MV-4-11 (cell line): ENCODE results near the gene RAB1A.
"Not testable (repeated sequence)": the region's sequence is repeated elsewhere in the genome, so short reads cannot be mapped to it uniquely, and the experiment has no call there.

Experiments
- DNase-seq: peaks from one replicate; lab custom pipeline; 2025; lab: John Stamatoyannopoulos, UW

Gene RAB1A

DNA sequence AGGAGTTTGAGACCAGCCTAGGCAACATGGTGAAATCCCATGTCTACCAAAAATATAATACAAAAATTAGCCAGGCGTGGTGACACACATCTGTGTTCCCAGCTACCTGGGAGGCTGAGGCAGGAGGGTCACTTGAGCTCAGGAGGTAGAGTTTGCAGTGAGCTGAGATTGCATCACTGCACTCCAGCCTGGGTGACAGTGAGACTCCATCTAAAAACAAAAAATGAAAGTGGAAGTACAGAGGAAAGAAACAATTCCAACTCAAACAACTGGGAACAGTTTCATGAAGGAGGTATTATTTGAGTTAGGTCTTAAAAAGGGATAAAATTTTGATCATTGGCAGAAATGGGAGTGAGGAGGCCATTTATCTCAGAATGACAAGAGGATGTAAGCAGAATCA lies 6.3 kb upstream of the RAB1A start:
- no peak for DNase-seq

DNA sequence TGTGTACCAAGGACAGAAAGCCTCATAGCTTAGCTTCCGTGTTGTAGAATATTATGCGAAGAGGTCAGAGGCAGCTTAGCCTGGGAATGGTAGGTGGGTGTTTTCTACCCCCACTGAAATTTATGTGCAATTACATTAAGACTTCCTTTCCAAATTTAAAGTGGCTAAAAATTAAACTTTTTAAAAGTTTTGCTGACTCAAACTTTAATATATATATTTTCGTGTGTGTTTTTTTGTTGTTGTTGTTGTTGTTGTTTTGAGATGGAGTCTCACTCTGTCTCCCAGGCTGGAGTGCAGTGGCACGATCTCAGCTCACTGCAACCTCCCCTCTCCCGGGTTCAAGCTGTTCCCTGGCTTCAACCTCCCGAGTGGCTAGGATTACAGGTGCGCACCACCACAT lies 4.3 kb upstream of the RAB1A start:
- no peak for DNase-seq

- DNase-seq: no peak
Observed at GRCh38 chr2:65133626-65134025, 3.7 kb upstream of the RAB1A start.

DNA sequence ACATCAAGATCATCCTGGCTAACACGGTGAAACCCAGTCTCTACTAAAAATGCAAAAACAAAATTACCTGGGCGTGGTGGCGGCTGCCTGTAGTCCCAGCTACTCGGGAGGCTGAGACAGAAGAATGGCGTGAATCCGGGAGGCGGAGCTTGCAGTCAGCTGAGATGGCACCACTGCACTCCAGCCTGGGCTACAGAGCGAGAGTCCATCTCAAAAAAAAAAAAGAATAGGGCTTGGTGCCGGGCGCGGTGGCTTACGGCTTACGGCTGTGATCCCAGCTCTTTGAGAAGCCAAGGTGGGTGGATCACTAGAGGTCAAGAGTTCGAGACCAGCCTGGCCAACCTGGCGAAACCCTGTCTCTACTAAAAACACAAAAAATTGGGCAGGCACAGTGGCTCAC lies 3.0 kb upstream of the RAB1A start:
- DNase-seq: not testable (repeated sequence)

DNA sequence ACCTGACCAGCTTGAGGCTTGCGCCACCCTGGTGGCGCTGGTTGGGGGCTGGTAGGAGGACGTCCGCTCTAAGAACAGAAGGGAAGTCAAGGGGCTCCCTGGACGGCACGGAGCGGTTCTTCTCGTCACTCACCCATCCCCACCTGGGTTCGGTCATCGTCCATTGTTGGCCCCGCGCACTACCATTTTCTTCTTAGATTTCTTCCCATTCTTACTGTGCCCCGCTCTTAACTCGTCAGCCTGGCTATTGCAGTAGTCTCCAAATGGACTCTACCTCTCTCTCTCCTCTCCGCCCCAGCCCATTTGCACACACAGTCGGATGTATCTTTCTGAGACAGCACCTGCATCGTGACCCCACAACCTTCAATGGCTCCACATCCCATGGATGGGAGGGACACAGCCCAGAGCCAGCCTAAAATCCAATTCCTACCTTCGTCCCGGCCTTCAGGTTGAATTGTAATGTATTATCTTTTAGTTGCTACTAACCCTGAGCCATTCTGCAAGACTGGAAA lies 814 bp upstream of the RAB1A start:
- DNase-seq: peak; percentile 70

DNA sequence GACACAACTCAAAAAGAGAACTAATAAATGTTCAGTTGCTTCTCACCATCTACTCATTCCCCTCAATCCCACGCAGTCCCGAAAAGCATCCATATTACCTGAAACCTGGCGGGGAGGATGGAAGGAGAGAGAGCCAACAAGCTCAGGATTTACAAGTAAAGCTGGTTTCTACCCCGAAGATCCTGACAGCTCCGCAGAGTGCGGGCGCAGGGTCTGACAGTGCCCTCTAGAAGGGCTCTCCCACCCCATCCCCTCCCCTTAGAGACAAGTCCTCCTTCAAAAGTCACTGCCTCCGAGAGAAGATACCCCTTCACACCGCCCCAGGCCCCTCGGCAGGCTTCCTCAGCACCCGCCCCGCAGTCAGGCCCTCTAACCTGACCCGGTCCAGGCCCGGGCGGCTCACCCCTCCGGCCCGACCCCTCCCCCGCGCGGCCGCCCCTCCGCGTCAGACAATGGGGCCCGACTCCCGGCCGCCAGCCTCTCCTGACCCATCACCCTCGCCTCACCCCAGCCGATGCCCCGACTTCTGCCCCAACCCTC lies 550 bp downstream of the RAB1A start:
- DNase-seq: no peak

DNA sequence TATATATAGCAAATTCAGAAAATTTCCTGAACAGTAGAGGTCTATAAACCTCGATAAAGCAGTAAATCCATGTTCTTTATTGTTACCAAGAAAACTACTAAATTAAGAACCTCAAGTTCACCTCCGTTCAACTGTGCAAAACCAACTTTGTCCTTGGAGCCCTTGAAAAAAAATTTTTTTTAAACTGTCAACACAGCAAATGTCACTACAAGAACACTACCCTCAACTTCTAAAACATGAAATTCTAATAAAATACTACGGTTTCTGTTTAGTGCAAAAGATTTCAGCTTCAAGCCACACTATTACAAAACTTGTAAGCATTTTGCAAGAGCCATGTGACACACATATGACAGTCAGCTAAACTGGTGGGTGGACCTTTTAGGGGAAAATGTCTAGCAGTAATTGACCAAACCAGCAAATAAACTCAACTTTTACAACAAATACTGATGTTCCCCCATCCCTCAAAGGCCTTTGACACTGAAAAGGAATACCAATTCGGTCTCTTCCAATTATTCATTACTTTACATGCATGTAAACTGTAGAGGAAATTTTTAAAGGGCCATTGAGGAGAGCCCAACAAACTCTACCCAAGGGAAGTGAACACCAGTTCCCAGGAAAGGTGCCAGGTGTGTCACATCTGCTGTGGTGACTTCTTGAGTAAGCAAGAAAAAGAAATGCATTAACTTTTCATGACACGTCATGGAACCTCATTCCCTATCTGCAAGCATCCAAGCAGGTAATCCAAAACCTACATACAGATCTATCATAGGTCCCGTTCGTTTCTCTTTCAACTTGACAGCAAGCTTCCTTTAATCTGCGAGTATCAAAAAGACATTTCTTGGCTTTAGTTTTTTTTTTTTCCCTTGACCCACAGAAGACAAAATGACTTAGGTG lies 1.4 kb downstream of the RAB1A start:
- DNase-seq: peak; percentile 76

DNA sequence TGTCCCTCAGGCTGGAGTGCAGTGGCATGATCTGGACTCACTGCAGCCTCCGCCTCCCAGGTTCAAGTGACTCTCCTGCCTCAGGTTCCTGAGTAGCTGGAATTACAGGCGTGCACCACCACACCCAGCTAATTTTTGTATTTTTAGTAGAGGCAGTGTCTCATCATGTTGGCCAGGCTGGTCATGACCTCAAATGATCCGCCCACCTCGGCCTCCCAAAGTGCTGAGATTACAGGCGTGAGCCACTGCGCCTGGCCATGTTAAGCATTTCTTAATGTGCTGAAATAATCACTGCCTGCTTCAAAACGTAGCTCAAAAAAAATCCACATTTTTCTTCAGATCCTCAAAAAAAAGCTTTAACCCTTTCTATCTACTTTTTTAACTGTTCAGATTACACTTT lies 4.4 kb downstream of the RAB1A start:
- not testable (repeated sequence) for DNase-seq

GRCh38 chr2:65122313-65122712 lies 7.6 kb downstream of the RAB1A start:
- DNase-seq: no peak

DNA sequence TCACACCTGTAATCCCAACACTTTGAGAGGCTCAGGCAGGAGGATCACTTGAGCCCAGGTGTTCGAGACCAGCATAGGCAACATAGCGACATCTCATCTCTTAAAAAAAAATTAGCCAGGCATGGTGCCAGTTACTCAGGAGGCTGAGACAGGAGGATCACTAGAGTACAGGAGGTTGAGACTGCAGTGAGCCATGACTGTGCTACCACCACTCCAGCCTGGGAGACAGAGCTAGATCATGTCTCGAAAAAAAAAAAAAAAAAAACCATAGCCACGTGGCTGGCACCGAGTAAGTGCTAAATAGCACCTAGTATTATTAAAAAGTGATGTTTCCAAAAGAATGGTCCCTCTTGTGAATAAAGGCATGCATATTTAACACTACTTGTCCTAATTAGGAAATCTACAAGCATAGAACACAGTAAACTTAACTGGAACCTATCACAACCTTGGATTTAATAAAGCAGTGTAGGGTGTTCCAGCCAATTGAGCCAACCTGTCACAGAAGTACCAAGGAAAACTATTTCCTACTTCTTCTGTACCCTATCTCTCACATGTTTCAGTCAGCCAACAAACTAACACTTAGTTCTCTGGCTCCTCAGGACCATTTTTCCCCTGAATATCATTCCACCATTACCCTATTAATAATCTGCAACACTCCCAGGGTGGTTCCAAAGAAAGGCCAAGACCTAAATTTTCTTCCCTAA lies 8.8 kb downstream of the RAB1A start:
- DNase-seq: no peak

DNA sequence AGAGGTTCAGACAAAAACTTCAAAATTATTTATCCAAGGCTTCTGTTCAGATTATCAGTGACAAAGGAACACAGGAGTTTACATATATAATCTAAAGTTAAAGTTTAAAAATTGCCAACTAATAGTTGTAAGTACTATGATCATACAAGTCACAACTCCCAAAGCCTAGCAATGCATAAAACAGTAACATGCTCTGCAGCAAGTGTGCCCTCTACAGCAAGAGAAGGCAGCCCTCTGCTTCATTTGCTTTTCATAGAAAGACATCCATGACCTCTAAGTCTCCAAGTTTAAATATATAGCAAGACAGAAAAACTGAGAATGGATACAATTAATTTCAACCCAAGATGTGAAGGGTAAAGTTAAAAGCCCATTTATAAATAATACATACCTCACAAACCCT lies 13.3 kb downstream of the RAB1A start:
- DNase-seq: no peak

DNA sequence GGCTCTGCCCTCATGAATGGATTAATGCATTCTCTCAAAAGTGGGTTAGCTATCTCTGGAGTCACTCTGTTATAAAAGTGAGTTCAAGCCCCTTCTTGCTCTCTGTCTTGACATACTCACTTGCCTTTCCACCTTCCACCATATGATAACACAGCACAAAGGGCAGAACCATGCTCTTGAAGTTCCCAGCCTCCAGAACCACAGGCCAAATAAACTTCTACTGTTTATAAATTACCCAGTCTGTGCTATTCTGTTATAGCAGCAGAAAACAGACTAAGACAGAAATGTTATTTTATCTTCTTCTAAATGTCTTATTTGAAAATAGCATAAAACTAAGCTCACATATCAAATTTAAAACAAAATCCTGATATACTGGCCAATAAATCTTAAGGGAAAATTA lies 15.0 kb downstream of the RAB1A start:
- no peak for DNase-seq

DNA sequence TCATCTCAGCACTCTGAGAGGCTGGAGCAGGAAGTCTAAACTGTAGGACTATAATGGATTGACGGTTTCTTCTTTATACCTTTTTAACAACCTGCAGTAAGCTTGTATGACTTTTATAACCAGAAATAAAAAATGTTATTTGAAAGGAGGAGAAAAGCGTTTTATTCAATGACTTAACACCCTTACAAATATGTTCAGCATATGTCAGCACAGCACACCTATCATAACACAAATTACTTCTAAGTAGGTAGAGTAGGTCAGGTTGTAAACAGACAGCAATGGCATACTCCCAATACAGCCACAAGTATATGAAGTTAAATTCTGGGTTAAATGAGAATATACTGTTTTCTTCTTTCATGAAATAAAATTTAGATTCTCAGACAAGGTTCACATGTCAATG lies 16.1 kb downstream of the RAB1A start:
- no peak for DNase-seq

- no peak for DNase-seq
Observed at GRCh38 chr2:65113229-65113628, 16.7 kb downstream of the RAB1A start.

GRCh38 chr2:65112633-65113032 lies 17.3 kb downstream of the RAB1A start:
- DNase-seq: no peak

- DNase-seq: no peak
Observed at GRCh38 chr2:65108780-65109179, 21.1 kb downstream of the RAB1A start.

DNA sequence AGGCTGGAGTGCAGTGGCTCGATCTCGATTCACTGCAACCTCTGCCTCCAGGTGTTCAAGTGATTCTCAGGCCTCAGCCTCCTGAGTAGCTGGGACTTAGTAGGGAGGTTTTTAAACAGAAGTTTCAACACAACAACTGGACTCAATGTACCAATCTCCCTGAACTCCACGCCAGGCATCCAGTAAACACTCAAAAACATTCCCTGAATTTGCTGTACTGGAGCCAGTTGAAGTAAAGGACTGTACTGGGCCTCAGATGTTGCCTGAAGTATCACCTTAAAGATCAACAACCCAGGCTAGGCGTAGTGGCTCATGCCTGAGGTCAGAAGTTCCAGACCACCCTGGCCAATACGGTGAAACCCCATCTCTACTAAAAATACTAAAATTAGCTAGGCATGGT lies 22.4 kb downstream of the RAB1A start:
- DNase-seq: no peak

- no peak for DNase-seq
Observed at GRCh38 chr2:65103013-65103715, 26.7 kb downstream of the RAB1A start.

DNA sequence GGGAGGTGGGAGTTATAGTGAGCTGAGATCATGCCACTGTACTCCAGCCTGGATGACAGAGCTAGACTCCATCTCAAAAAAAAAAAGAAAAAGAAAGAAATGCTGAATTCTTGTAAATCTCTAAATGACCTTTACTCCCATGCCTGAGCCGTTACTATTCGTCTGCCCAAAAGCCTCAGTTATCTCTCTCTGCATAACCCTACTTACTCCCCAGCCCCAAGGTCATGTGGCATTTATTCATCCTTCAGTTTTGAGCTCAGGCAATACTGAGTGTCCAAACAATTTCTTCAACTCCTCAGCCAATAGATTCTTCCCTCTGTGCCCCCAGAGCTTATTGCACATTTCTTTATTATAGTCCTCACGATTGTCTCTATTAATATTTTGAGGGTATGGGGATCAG lies 28.8 kb downstream of the RAB1A start:
- no peak for DNase-seq

DNA sequence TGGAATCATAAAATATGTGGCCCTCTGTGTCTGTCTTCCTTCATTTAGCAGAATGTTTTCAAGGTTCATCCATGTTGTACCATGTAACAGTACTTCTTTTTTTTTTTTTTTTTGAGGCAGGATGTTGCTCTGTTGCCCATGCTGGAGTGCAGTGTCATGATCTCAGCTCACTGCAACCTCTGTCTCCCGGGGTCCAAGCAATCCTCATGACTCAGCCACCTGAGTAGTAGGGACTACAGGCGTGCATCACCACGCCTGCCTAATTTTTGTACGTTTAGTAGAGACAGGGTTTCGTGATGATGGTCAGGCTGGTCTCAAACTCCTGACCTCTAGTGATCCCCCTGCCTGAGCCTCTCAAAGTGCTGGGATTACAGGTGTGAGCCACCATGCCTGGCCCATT lies 31.2 kb downstream of the RAB1A start:
- DNase-seq: no peak

- no peak for DNase-seq
Observed at GRCh38 chr2:65097844-65098243, 32.1 kb downstream of the RAB1A start.

DNA sequence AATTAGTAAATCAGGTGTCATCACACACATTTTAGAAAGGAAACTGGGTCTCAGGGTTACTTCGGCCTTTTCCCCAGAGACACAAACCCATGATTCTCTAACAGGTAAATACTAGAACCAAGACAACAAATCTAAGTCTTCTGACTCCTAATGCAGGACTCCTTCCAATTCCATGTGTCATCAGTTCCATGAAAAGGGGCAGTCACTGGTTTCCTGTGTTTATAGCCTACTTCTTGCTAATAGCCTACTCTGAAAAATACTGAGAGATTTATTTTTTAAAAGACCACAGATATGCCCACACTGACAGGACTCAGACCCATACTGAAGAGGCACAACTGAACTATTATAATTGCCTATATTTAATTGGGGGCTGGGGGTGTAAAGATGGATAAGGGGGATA lies 33.0 kb downstream of the RAB1A start:
- DNase-seq: no peak
